ENCODE results near the gene ITPRIPL1. TPM values are rescaled to one million over a fixed set of nuclear protein-coding genes. Genes with fewer than 3 reads are reported as not detected.

Gene ITPRIPL1
- total and polyA plus RNA-seq, 4 donors, result 0.19 to 3.1 (median 0.28) TPM

GRCh38 chr2:96317584-96317997, 7.5 kb upstream of the ITPRIPL1 start (continued):
- TF ChIP-seq REST (IDR thresholded peaks at IDR 0.05) (no peak), NR2F2 (IDR thresholded peaks at IDR 0.05) (no peak), MAX (IDR thresholded peaks at IDR 0.05) (no peak), RXRA (IDR thresholded peaks at IDR 0.05) (no peak), GABPA (IDR thresholded peaks at IDR 0.05 in 1 of 2, conservative IDR thresholded peaks at IDR 0.05 in 1 of 2) (no peak)

- Histone ChIP-seq H3K27me3 (ENCODE audit: control insufficient read depth in 4 of 4, insufficient read depth in 4 of 4, low read length in 3 of 4) (peaks cover 0 to 2% (median 0%) of the 10 kb centered on the region in 4 donors), H3K9me3 (ENCODE audit: control insufficient read depth in 4 of 4, low read length in 3 of 4) (no peaks in the 10 kb centered on the region), H3K9ac (ENCODE audit: low read depth in 1 of 2, low read length in 2 of 2) (no peak overlapping the region), H3K36me3 (ENCODE audit: control insufficient read depth in 4 of 4, insufficient read depth in 3 of 4, low read depth in 1 of 4, low read length in 3 of 4) (no peaks in the 10 kb centered on the region), H3K27ac (ENCODE audit: low read depth in 1 of 2, low read length in 2 of 2) (no peak overlapping the region), H3K4me1 (ENCODE audit: control insufficient read depth in 4 of 4, insufficient read depth in 4 of 4, low read length in 3 of 4) (peaks cover 0 to 17% (median 12%) of the 10 kb centered on the region in 4 donors), H3K4me3 (ENCODE audit: low read depth in 1 of 3, low read length in 3 of 3) (no peak overlapping the region)
- TF ChIP-seq HNF4G (IDR thresholded peaks at IDR 0.05), result no peak
- no peak for TF ChIP-seq YY1 (IDR thresholded peaks at IDR 0.05)
- no peak for TF ChIP-seq CTCF (IDR thresholded peaks at IDR 0.05; ENCODE audit: low read depth, low read length, missing input control)
- no peak for TF ChIP-seq MAX (IDR thresholded peaks at IDR 0.05)
- no peak for TF ChIP-seq ATF3 (IDR thresholded peaks at IDR 0.05)
- no peak for TF ChIP-seq FOXA2 (IDR thresholded peaks at IDR 0.05)
- no peak for TF ChIP-seq HNF4A (conservative IDR thresholded peaks at IDR 0.05)
- no peak for TF ChIP-seq GABPA (IDR thresholded peaks at IDR 0.05 in 1 of 2, conservative IDR thresholded peaks at IDR 0.05 in 1 of 2)
- no peak for TF ChIP-seq RXRA (IDR thresholded peaks at IDR 0.05)
- TF ChIP-seq NR2F2 (IDR thresholded peaks at IDR 0.05), result no peak
- no peak for TF ChIP-seq SP1 (IDR thresholded peaks at IDR 0.05)
- no peak for TF ChIP-seq JUND (IDR thresholded peaks at IDR 0.05)
- TF ChIP-seq ZBTB33 (IDR thresholded peaks at IDR 0.05), result no peak
- no peak for TF ChIP-seq REST (IDR thresholded peaks at IDR 0.05)
- 94% methylated on average over 4 of the region's 4 CpGs for WGBS
- no peak for DNase-seq (ENCODE audit: low spot score)
These were observed 6.4 kb upstream of the ITPRIPL1 start for GRCh38 chr2:96318723-96319122.

All from liver (tissue), 9 donors.